ENCODE data around the gene SLC19A3.
"Not testable (repeated sequence)": the region's sequence is repeated elsewhere in the genome, so short reads cannot be mapped to it uniquely, and the experiment has no call there.

The SLC19A3 gene

DNA sequence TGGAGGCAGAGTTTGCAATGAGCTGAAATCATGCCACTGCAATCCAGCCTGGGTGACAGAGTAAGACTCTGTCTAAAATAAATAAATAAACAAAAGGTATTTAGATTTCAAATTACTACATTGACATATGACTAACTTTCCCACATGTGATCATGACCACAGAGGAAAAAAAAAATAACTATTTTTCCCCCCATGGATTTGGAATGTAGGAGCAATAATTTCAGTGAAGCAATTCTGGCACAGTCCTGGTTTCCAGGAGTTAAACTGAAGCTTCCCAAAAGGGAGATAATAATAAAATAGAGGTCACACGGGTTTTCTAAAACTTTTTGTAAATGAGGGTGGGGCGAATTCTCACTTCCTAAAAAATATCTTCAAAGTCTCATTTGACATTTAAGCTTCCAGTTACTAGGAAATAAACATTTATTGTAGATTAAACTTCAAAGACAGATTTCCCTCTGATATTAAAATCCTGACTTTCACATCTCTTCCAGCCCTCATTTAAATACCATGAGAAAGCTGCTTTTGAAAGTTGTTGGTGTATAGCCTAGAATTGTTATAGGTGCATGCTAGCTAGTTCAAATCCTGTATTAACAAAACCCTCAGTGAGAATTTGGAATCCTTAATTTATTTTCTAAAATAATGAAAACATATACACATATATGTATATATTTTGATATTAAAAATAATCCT lies 20.7 kb downstream of the SLC19A3 start:
- no peak for DNase-seq (ENCODE audit: insufficient read length)
- TF ChIP-seq POLR2AphosphoS5 (IDR thresholded peaks at IDR 0.05; ENCODE audit: low read depth, low read length) (no peak), POLR2A (IDR thresholded peaks at IDR 0.05; ENCODE audit: low read depth, low read length) (no peak), TAF1 (IDR thresholded peaks at IDR 0.05; ENCODE audit: borderline replicate concordance, low read depth, low read length) (no peak)
- FAIRE-seq = no peak

GRCh38 chr2:227687189-227687588 lies 30.6 kb downstream of the SLC19A3 start:
- TF ChIP-seq POLR2AphosphoS5 (IDR thresholded peaks at IDR 0.05; ENCODE audit: low read depth, low read length) = no peak
- no peak for TF ChIP-seq POLR2A (IDR thresholded peaks at IDR 0.05; ENCODE audit: low read depth, low read length)
- no peak for TF ChIP-seq TAF1 (IDR thresholded peaks at IDR 0.05; ENCODE audit: borderline replicate concordance, low read depth, low read length)
- DNase-seq (ENCODE audit: insufficient read length) (no peak), FAIRE-seq (no peak)

DNA sequence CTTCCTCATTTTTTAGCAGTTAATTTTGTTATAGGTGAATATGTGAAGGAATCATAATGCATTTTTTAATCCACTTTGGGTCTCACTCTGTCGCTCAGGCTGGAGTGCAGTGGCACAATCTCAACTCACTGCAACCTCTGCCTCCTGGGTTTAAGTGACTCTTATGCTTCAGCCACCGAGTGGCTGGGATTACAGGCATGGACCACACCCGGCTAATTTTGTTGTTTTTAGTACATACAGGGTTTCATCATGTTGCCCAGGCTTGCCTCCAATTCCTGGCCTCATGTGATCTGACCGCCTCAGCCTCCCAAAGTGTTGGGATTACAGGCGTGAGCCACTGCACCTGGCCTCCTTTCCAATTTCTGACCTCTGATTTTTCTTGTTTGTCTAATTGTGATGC lies 33.6 kb downstream of the SLC19A3 start:
- DNase-seq (ENCODE audit: insufficient read length) (no peak), FAIRE-seq (no peak)
- TF ChIP-seq POLR2A (IDR thresholded peaks at IDR 0.05; ENCODE audit: low read depth, low read length) = no peak
- TF ChIP-seq TAF1 (IDR thresholded peaks at IDR 0.05; ENCODE audit: borderline replicate concordance, low read depth, low read length) = no peak
- TF ChIP-seq POLR2AphosphoS5 (IDR thresholded peaks at IDR 0.05; ENCODE audit: low read depth, low read length) = no peak

DNA sequence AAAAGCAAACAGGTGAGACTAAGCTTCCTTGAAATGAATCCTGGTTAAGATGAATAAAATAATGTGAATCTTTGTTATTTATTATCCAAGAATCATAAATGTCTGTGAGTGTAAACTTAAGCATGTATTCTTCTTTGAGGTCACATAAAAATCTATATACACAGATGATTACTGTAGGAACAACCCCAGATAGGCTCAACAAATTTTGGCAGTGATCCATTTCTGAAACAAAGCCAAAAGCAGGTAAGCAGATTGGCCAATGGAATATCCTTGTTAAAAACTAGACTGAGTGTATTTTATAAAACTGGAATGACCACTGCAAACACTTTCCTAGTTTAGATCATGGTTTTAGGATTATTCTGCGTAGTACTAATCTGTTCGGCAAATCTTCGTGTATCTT lies 39.9 kb downstream of the SLC19A3 start:
- no peak for TF ChIP-seq POLR2AphosphoS5 (IDR thresholded peaks at IDR 0.05; ENCODE audit: low read depth, low read length)
- TF ChIP-seq TAF1 (IDR thresholded peaks at IDR 0.05; ENCODE audit: borderline replicate concordance, low read depth, low read length) = no peak
- TF ChIP-seq POLR2A (IDR thresholded peaks at IDR 0.05; ENCODE audit: low read depth, low read length) = no peak
- FAIRE-seq (no peak), DNase-seq (ENCODE audit: insufficient read length) (no peak)

DNA sequence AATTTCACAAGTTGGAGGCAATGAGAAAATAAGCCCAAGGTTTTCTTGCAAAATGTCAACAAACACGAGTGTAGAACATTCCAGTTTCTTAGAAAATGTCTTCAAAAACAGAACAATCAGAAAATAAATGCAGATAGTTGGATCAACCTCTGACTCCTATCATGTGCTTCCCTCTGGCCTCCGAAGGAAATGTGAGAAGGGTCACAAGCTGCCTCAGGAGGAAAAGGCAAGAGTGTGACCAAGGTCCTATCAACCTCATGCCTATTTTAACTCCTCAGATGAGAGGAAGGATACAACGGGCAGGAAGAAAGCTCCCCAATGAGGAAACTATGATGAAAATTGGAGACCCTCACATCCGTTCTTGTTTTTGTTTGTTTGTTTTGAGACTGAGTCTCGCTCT lies 43.3 kb downstream of the SLC19A3 start:
- DNase-seq (ENCODE audit: insufficient read length) (no peak), FAIRE-seq (no peak)
- TF ChIP-seq POLR2A (IDR thresholded peaks at IDR 0.05; ENCODE audit: low read depth, low read length) = no peak
- TF ChIP-seq TAF1 (IDR thresholded peaks at IDR 0.05; ENCODE audit: borderline replicate concordance, low read depth, low read length) = no peak
- TF ChIP-seq POLR2AphosphoS5 (IDR thresholded peaks at IDR 0.05; ENCODE audit: low read depth, low read length) = no peak

DNA sequence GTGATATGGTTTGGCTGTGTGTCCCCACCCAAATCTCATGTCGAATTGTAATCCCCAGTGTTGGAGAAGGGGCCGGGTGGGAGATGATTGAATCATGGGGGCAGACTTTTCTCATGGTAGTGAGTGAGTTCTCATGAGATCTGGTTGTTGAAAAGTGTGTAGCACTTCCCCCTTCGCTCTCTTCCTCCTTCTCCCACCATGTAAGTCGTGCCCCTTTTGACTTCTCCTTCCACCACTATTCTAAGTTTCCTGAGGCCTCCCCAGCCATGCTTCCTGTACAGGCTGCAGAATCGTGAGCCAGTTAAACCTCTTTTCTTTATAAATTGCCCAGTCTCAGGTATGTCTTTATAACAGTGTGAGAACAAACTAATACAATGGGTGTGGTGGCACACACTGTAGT lies 44.2 kb downstream of the SLC19A3 start:
- not testable (repeated sequence) for DNase-seq (ENCODE audit: insufficient read length); FAIRE-seq

GRCh38 chr2:227671170-227671905 lies 46.5 kb downstream of the SLC19A3 start:
- DNase-seq (ENCODE audit: insufficient read length) = no peak
- no peak for TF ChIP-seq POLR2A (IDR thresholded peaks at IDR 0.05; ENCODE audit: low read depth, low read length)
- no peak for FAIRE-seq

- DNase-seq (ENCODE audit: insufficient read length); FAIRE-seq: not testable (repeated sequence)
These were observed 51.1 kb downstream of the SLC19A3 start, which contains the start of gene SCYGR5 for GRCh38 chr2:227666631-227667170. Gene SCYGR5, plus strand, starts transcription at chr2:227666804. Its CDS starts 0 bp downstream, at chr2:227666804.

DNA sequence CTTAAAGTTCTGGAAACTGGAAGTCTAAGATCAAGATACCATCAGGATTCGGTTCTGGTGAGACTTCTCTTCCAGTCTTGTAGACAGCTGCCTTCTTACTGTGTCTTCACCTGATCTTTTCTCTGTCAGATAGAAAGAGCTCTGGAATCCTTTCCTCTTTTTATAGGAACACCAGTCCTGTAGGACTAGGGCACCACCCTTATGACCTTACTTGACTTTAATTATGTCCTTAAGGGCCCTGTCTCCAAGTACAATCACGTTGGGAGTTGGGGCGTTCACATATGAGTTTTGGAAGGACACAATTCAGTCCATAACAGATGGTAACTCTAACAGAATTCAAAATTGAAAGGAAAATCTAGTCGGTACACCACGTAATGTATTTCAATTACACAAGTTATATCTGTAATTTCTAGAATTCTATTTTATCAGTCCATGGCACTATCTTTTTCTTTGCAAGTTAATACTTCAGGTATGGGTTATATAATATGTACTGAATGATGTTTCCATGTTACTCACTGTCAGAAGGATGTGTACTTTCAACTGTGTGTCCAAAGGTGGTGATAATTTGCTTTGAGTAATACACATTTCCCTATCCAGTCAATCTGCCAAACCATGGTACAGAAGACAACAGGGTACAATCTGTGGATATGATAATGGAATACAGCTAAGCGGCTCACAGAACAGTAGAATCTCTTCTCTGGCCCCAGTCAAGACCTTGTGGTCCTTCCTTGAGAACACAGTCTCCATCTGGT lies 52.5 kb downstream of the SLC19A3 start:
- no peak for TF ChIP-seq POLR2A (IDR thresholded peaks at IDR 0.05; ENCODE audit: low read depth, low read length)
- TF ChIP-seq TAF1 (IDR thresholded peaks at IDR 0.05; ENCODE audit: borderline replicate concordance, low read depth, low read length) = no peak
- TF ChIP-seq POLR2AphosphoS5 (IDR thresholded peaks at IDR 0.05; ENCODE audit: low read depth, low read length) = no peak
- FAIRE-seq (no peak), DNase-seq (ENCODE audit: insufficient read length) (no peak)

GRCh38 chr2:227661827-227662226 lies 56.0 kb downstream of the SLC19A3 start:
- TF ChIP-seq POLR2A (IDR thresholded peaks at IDR 0.05; ENCODE audit: low read depth, low read length) (no peak), TAF1 (IDR thresholded peaks at IDR 0.05; ENCODE audit: borderline replicate concordance, low read depth, low read length) (no peak), POLR2AphosphoS5 (IDR thresholded peaks at IDR 0.05; ENCODE audit: low read depth, low read length) (no peak)
- no peak for DNase-seq (ENCODE audit: insufficient read length)
- no peak for FAIRE-seq

DNA sequence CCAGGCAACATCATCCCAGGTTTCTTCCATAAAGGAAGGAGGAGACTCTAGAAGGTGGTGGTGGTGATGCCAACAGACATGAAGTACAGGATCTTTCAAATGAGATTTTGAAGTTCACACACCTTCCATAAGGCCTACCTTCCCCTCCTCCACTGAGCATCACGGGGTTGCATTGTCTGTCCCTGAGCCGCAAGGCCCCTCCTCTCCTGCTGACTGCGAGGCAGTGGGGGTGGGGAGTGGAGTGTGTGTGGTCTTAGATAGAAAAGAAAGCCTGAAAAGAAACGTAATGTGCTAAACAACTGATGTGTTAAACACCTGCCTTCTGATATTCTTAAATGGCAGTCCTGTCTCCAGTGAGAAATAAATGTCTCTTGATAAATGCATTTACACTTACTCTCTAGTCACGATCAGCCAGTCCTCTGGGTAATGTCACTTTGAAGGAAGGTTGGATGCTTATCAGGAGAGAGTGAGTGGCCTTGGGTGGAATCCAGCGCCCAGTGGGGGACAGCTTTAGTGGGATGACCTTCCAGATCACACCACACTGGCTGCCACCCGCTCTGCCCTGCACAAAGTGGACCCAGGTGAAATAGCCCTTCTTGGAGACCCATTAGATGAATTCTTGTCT lies 56.7 kb downstream of the SLC19A3 start:
- DNase-seq (ENCODE audit: insufficient read length) = no peak
- FAIRE-seq = no peak
- TF ChIP-seq POLR2AphosphoS5 (IDR thresholded peaks at IDR 0.05; ENCODE audit: low read depth, low read length) (no peak), POLR2A (IDR thresholded peaks at IDR 0.05; ENCODE audit: low read depth, low read length) (no peak), TAF1 (IDR thresholded peaks at IDR 0.05; ENCODE audit: borderline replicate concordance, low read depth, low read length) (no peak)
